ENCODE data around the gene PILRA.

- TF ChIP-seq CTCF (IDR thresholded peaks at IDR 0.05), result no peak
- no peak for TF ChIP-seq POLR2A (IDR thresholded peaks at IDR 0.05)
These were observed 29.0 kb downstream of the PILRA start for GRCh38 chr7:100402241-100402640.

Measured in uterus (tissue), 2 donors.